CD4-positive, alpha-beta T cell treated with Interleukin-21 for 1 hour (primary cell): ENCODE results near the gene FTO.

Experiments
- DNase-seq: peaks from one replicate; pipeline ENCODE4 v3.0.0-alpha.2; 2020

FTO gene

GRCh38 chr16:54031107-54031760, 327.3 kb downstream of the FTO start:
- no peak for DNase-seq

- DNase-seq, result no peak
These were observed 329.8 kb downstream of the FTO start for GRCh38 chr16:54033747-54034146.

DNA sequence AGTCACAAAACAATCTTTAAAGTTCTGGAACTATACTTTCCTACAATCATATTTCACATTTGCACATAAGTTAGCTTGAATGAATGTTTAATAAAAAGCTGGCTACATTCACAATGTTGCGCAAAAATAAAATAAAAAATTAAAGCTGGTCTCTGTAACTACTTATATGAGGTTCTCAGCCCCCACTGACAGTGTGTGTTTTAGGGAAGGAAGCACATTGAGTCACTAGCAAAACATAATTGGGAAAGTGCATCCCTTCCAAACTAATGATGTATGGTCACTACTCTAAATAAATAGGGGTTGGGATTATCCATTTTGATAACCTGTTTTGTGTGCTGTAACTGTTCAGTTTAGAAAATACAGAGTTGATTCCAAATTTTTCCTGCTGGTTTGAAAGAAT, 330.7 kb downstream of the FTO start:
- no peak for DNase-seq

DNA sequence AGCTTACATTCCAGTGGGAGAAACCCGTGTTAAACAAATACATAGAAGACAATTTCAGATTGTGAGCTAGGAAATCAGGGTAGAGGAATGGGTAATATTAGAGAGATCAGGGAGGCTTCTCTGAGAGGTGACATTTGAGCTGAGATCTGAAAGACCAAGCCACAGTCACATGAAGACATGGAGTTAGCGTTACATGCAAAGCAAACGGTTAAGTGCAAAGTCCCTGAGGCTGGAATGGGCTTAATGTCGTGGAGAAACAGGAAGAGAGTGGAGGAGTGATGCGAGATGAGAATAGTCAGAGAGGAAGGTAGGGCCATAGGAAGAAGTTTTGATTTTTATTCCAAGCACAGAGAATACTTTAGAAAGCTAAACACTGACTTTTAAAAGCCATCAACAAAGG, 336.5 kb downstream of the FTO start:
- DNase-seq, result no peak

GRCh38 chr16:54040975-54041374, 337.0 kb downstream of the FTO start:
- no peak for DNase-seq

DNA sequence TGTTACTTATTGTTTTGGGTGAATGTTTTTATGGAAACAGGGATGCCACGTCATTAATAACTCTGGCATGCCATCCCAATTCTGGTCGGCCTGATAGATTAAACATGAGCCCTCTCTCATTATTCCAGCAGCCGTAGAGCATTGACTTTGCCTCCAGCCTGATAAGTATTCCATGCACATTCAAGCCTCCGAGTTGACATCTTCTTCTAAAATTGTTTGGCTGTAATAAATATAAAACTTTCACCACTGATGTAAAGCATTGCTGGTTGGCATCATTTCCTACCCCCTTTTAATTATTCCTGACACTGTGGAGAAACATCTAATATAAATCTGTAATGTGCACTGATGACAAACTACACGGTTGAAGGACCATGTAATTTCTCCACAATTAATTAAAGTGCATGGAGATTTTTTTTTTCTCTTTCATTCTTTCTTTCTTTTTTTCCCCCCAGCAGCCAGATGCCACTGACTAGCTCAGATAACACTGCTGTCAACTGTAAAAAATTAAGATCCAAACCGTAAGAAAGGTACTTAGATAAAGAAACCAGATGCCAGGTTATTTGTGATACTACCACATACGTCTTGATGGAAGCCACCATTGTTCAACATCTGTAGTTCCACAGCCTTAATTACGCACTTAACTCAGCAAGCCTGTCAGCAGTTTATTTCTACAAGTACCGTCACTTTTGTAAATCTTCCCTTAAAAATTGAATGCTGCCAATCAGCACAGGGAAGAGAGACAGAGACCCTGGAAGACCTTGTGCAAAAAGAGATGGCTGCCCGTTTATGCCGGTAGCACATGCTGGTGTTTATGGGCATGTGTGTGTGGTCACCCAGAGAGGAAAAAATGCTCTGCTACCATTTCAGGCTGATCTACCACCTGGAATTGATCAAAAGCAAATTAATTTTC, 344.9 kb downstream of the FTO start:
- DNase-seq, result no peak

- no peak for DNase-seq
These were observed 345.9 kb downstream of the FTO start for GRCh38 chr16:54049591-54050458.

DNA sequence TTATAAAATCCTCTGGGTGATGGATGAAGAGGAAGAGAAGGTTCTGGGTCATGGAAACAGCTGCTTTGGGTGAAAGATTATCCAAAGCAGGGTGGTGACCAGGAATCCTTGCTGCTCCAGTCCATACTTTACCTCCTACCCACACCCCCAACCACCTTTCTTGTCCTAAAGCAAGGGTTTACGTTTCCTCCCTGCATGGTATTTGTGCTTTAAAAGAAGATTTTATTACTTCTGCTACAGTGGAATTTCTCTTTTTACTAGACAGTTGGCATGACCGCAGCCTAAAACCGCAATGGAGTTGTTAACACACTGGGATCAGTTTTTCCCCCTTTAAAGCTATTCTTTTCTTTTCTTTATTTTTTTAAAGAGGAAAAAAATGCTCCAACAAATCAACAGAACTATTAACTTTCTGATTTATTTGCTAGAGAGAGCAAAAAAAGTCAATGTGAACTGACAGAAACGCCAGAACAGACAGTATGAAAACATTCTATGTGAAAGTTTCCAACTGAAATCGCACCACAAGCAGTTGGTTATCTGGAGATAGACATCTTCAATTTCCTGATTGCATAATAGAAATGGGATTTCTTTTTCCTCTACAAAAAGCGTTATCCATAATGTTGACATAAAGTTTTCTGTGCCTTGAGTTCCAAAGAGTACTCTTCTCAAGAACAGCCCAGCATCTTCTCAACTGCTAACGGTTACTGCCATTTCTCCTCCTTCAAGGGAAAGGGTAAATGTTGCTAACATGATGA, 346.7 kb downstream of the FTO start:
- DNase-seq, result no peak

- DNase-seq, result no peak
These were observed 347.9 kb downstream of the FTO start for GRCh38 chr16:54051821-54052220.

GRCh38 chr16:54052271-54052670, 348.3 kb downstream of the FTO start:
- no peak for DNase-seq

GRCh38 chr16:54053891-54054820, 350.2 kb downstream of the FTO start:
- no peak for DNase-seq

DNA sequence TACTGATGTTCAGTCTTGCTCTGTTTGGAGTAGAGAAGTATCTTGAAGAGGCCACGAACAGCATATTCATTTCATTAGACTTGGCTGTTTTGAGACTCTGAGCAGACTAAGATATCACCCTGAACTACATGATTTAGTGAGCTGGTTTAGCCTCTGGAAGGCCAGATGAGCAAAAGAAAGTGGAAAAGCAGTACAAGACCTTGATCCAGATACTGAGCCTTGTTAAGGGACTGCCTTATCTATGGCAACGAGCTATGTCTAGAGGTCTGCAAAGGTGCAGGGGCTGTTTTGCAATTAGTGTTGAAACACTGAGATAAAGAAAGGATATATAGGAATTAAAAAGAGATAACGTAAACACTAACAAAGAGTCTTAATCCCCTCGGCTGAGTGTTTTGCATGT, 351.2 kb downstream of the FTO start:
- DNase-seq, result no peak

- no peak for DNase-seq
These were observed 351.9 kb downstream of the FTO start for GRCh38 chr16:54055864-54056263.

GRCh38 chr16:54056921-54057320, 353.0 kb downstream of the FTO start:
- DNase-seq, result no peak

DNA sequence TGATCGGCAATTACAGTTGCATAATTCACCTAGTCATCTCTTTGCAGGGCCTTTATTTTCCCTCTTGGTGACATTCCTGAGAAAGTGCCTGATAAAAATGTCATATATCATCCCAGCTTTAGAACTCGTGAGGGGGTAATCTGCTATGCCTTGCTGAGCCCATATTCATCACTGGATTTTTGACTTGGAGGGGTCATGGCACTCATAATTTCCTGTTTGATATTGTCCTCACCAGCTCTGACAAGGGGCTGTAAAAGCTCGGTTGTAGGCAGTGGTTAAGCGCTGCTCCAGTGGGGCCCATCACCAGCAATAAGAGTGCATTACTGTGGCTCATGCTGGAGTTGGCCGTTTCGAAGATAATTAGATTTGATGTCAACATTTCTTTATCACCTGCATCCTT, 355.4 kb downstream of the FTO start:
- no peak for DNase-seq

- no peak for DNase-seq
These were observed 356.9 kb downstream of the FTO start for GRCh38 chr16:54060599-54061421.

GRCh38 chr16:54061454-54061853, 357.5 kb downstream of the FTO start:
- DNase-seq, result no peak

GRCh38 chr16:54062361-54063278, 358.7 kb downstream of the FTO start:
- DNase-seq, result no peak

GRCh38 chr16:54063279-54063773, 359.4 kb downstream of the FTO start:
- no peak for DNase-seq
